ENCODE measurements around the gene ACTR8. TPM values are rescaled to one million over a fixed set of nuclear protein-coding genes. Genes with fewer than 3 reads are reported as not detected.
A peak's percentile ranks its signal among the peaks of the same experiment; 100 is the strongest.

ACTR8 gene
- total RNA-seq, 2 experiments from 2014 or later, result 32.0 to 33.1 TPM

DNA sequence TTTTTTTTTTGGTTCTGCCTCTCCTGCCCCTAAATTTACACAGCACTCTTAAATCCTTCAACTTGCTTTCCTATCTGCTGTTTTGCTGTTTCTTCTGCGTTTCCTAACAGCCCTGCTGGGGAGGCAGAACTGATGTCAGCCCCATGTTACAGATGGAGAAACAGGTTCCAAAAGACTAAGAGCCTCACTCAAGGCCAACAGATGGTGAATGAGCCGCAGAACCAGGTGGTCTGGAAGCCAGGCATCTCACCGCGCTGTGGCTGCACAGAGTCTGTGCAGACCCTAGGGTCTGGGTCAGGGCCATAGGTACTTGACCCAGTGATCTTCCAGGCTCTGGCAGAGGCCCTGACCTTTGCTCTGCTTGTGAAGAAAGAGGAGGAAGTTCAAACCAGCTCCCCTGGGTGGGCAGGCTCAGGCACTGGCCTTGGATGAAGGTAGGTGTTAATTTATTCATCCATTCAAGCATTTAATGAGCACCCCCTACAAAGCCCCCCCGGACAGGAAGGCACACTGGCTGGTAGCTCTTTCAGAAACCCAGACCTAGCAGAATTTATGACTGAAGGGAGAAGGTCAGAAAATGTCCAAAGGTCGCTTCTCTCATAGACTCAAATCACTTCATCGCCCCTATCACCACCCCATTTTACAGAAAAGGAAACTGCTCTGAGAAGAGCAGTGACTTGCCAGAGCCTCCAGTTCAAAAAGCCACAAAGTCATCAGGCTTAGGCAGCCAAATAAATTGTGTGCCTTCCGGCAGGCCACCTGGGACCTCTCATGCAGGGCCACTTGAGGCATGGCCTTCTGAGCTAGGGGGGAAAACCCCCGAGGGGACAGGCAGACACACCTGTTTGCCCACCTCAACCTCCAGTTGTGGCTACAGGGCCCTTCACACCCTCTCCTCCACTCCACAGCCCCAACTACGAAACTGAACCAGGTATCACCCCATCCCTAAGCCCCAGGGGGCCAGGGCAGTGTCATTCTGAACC, 38.5 kb downstream of the ACTR8 start:
- no peak for DNase-seq
- Mint-ChIP-seq H3K27ac (no peak overlapping the region), H3K4me1 (ENCODE audit: low read depth) (peaks cover 2% of the 10 kb centered on the region), H3K36me3 (no peaks in the 10 kb centered on the region), H3K27me3 (peaks cover 35% of the 10 kb centered on the region), H3K4me3 (no peak overlapping the region), H3K9me3 (no peaks in the 10 kb centered on the region)
- intact Hi-C loops (cut with micrococcal nuclease), result no loop called here
- POLR2A ChIA-PET, result no interaction called here
- CTCF ChIA-PET, result no interaction called here

DNA sequence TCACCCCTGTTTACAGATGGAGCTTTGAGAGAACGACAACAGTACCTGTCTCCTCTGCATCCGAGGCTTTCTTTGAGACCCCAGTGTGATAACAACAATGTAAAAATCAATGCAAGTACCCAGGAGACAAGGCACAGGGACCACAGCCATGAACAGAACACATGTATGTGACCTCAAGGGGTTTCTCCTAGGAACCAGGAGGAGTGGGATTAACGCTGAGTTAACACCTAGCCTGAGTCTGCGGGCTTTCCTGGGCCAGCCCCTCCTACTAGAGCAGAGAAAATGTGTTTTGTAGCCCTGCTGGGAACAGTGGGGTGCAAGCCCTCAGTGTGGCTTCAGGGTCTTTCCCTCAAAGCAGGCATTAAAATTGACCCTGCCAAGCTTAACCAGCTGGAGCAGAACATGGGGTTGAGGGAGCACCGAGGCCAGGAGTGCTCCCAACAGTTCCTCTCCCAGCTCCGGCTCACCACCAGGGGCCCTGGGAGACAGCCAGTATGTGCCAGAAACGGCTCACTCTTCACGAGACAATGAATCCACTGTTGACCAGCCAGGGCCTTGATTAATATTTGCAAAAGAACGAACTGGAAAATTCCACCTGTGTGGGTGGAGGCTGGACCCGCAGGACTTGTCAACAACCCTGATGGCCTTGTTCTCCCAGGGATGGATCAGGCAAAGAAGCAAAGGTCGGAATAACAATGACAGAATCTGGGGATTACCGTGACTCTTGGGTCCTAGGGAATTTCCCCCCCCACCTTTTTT, 39.3 kb downstream of the ACTR8 start:
- intact Hi-C loops (cut with micrococcal nuclease), result no loop called here
- Mint-ChIP-seq H3K4me3 (no peak overlapping the region), H3K36me3 (no peaks in the 10 kb centered on the region), H3K27me3 (peaks cover 36% of the 10 kb centered on the region), H3K27ac (no peak overlapping the region), H3K4me1 (ENCODE audit: low read depth) (peaks cover 2% of the 10 kb centered on the region), H3K9me3 (no peaks in the 10 kb centered on the region)
- CTCF ChIA-PET, result no interaction called here
- POLR2A ChIA-PET, result no interaction called here
- no peak for DNase-seq

DNA sequence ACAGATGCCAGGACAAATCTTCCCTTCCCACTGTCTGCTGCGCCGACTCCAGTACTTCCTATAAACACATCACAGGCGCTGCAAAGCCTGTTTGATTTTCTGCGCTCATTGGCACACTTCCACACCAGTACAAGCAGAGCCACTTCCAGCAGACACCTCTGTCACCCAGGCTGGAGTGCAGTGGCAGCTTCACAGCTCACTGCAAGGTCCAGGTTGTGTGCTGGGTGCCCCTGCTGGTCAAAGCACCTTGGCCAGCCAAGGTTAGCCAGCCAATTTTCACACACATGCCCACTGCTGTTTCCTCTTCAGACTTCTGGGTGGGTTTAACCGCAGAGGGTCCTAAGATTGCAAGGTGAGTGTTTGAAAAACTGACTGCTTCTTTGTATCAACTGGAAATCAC, 40.7 kb downstream of the ACTR8 start:
- DNase-seq, result no peak
- Mint-ChIP-seq H3K9me3 (no peaks in the 10 kb centered on the region), H3K27me3 (peaks cover 26% of the 10 kb centered on the region), H3K4me3 (no peak overlapping the region), H3K36me3 (no peaks in the 10 kb centered on the region), H3K27ac (no peak overlapping the region), H3K4me1 (ENCODE audit: low read depth) (no peaks in the 10 kb centered on the region)
- ChIA-PET CTCF (no interaction called here), POLR2A (no interaction called here)
- intact Hi-C loops (cut with micrococcal nuclease), result no loop called here

DNA sequence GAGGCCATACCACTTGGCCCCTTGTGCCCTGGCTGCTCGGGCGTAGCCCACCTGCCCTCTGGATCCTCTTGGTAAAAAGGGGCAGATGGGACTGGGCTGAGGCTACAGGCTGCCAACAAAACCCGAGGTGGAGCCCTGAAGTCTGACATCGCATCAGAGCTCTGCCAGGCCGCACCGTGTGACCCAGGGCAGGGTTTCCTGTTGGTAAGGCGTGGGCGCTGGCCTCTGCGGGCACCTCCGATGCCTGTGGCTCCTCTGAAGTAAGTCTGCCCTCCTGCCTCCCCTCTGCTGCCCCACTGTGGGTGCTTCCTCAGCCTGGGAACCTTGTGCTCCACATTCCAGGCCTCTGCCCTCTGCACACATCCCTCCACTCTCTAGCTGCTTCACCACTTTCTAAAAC, 44.6 kb downstream of the ACTR8 start:
- ChIA-PET CTCF (no interaction called here), POLR2A (no interaction called here)
- H3K27ac Mint-ChIP-seq, result no peak overlapping the region
- intact Hi-C loops (cut with micrococcal nuclease), result no loop called here
- no peaks in the 10 kb centered on the region for H3K4me1 Mint-ChIP-seq (ENCODE audit: low read depth)
- DNase-seq, result peak; percentile 22
- H3K9me3 Mint-ChIP-seq, result no peaks in the 10 kb centered on the region
- H3K4me3 Mint-ChIP-seq, result no peak overlapping the region
- no peaks in the 10 kb centered on the region for H3K36me3 Mint-ChIP-seq
- H3K27me3 Mint-ChIP-seq, result peaks cover 3% of the 10 kb centered on the region

DNA sequence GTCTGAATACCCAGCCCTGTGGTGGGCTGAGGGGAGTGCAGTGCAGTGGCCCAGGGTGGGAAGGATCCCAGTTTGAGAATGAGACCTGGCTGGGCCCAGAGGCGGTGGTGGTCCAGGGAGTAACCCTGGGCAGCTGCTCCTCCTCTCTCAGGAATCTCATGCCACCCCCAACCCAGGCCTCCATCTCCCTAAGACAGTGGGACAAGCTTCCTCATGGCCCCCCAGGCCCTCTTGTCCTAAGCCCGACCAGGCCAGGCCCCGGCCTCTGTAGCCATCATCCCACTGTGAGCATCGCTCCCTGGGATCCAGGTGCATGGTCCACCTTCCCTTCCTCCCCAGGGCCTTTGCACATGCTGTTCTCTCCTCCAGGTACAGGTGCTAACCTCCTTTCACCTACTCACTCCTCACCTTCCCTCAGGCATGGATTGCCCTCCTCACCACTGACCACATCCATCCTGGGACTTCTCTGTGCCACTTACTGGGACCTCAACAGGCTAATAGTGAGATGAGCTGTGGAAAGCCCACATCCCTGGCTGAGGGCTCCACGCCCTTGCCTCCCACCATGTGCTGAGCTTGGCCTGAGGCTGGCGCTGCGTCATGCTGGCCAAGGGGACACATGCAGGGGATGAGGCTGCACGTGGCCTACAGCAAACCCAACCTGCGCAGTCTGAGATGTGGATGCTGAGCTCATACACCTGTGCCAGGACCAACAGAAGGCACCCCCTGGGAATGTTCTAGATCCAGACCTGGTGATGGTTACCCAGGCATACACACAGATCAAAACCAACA, 45.7 kb downstream of the ACTR8 start:
- Mint-ChIP-seq H3K36me3 (no peaks in the 10 kb centered on the region), H3K4me1 (ENCODE audit: low read depth) (no peaks in the 10 kb centered on the region), H3K27me3 (peaks cover 2% of the 10 kb centered on the region), H3K27ac (no peak overlapping the region), H3K4me3 (no peak overlapping the region), H3K9me3 (no peaks in the 10 kb centered on the region)
- POLR2A ChIA-PET, result no interaction called here
- intact Hi-C loops (cut with micrococcal nuclease), result no loop called here
- CTCF ChIA-PET, result no interaction called here
- DNase-seq, result no peak

DNA sequence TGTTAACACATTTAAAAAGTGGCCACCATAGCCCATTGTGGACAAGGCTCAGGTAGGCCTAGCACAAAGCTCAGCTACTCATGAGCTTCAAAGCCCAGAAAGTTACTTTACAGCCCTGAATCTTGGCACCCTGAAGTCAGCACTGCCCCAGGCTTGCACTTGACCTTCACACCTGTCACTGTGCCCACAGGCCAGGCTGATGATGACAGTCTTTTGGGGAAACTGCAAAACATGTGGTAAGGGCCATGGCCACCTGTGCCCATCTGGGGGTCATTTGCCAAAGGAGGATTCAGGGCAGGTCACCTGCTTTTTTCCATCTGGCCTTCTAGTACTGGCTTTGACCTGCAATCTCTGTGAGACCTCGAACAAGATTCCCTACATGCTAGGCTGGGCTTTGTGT, 46.7 kb downstream of the ACTR8 start:
- POLR2A ChIA-PET, result no interaction called here
- intact Hi-C loops (cut with micrococcal nuclease), result no loop called here
- Mint-ChIP-seq H3K27me3 (peaks cover 2% of the 10 kb centered on the region), H3K27ac (no peak overlapping the region), H3K4me3 (no peak overlapping the region), H3K9me3 (no peaks in the 10 kb centered on the region), H3K4me1 (ENCODE audit: low read depth) (no peaks in the 10 kb centered on the region), H3K36me3 (no peaks in the 10 kb centered on the region)
- no peak for DNase-seq
- CTCF ChIA-PET, result no interaction called here

DNA sequence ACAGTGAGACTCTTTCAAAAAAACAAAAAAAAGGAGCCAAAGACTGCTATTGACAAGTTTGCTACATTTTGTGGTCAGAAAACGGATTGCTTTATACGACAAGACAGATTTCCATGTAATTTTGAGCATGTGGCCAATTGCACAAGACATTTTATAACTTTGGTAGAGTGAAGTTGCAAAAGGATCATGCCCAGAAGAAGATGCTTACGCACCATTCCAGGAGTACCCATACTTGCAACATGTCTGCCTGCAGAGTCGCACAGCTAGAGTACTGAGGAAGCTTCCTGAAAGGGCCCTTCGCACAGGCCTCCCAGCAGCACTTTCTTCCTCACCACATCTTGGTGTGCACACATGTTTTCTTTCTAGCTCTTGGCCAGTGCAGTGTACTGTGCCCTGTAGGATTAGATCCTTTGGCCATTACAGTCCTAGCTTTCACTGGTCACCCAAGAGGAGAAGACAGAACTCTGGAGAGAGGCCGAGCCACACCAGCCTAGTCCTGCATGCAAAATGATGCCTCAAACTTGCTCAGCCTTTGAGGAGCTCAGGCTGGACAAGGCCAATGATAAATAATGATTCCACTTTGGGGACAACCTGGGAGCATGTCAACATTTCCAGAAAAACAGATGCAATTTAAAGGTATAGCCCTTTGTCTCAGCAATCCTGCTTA, 47.4 kb downstream of the ACTR8 start:
- no peak overlapping the region for H3K27ac Mint-ChIP-seq
- H3K9me3 Mint-ChIP-seq, result no peaks in the 10 kb centered on the region
- no peaks in the 10 kb centered on the region for H3K36me3 Mint-ChIP-seq
- ChIA-PET POLR2A (no interaction called here), CTCF (no interaction called here)
- no peak for DNase-seq
- H3K4me3 Mint-ChIP-seq, result no peak overlapping the region
- intact Hi-C loops (cut with micrococcal nuclease), result no loop called here
- peaks cover 2% of the 10 kb centered on the region for H3K27me3 Mint-ChIP-seq
- H3K4me1 Mint-ChIP-seq (ENCODE audit: low read depth), result no peaks in the 10 kb centered on the region

DNA sequence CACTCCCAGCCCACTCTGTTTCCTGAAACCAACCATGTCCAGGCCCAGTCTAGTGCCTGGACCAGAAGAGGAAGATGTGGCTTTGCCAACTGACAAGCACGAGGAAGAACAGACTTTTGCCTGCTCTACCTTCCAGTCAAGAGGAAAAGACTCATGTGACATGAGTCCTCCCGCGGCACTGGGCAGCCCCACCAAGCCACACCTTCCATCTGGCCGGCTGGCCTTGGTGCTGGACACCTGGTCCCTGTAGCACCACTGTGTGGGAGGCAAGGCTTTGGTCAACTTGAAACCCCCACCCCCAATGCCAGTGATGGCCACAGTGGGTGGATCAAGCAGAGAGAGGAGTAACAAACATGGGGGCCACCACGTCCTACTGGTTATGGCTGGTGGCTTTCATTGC, 48.3 kb downstream of the ACTR8 start:
- DNase-seq, result no peak

DNA sequence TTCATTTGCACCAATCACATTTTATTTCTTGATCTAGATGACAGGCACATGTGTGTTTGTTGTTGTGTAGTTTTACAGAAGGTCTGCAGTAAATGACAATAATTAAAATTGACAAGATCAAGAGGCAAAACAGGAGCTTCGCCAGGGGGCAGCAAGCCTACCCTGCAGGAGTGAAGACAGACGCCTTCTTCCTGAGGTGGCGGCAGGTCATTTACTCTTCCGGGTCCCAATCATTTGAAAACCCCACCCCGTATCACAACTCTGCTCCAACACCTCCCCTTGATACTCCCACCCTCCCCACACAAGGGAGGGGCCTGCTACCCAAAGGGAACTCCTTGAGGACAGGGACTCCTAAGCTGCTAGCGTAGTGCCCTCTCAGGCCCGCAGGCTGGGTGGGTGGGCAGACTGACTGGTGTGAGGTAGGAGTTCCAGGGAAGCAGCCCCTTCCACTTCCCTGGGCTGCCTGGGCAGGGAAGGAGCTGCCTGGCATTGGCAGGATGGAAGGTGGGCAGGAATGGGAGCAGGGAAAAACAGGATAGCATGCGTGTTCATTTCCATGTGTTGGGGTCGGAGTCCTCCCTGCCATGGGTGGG, 48.8 kb downstream of the ACTR8 start:
- no peaks in the 10 kb centered on the region for H3K4me1 Mint-ChIP-seq (ENCODE audit: low read depth)
- no peak overlapping the region for H3K4me3 Mint-ChIP-seq
- CTCF ChIA-PET, result no interaction called here
- POLR2A ChIA-PET, result no interaction called here
- DNase-seq, result no peak
- no peak overlapping the region for H3K27ac Mint-ChIP-seq
- H3K36me3 Mint-ChIP-seq, result no peaks in the 10 kb centered on the region
- no peaks in the 10 kb centered on the region for H3K9me3 Mint-ChIP-seq
- peaks cover 2% of the 10 kb centered on the region for H3K27me3 Mint-ChIP-seq
- intact Hi-C loops (cut with micrococcal nuclease), result no loop called here

More for the DNA sequence above, 48.3 kb downstream of the ACTR8 start:
- Mint-ChIP-seq H3K9me3 (no peaks in the 10 kb centered on the region), H3K4me3 (no peak overlapping the region), H3K27ac (no peak overlapping the region), H3K4me1 (ENCODE audit: low read depth) (no peaks in the 10 kb centered on the region), H3K27me3 (peaks cover 2% of the 10 kb centered on the region), H3K36me3 (no peaks in the 10 kb centered on the region)
- ChIA-PET CTCF (no interaction called here), POLR2A (no interaction called here)
- intact Hi-C loops (cut with micrococcal nuclease), result no loop called here

DNA sequence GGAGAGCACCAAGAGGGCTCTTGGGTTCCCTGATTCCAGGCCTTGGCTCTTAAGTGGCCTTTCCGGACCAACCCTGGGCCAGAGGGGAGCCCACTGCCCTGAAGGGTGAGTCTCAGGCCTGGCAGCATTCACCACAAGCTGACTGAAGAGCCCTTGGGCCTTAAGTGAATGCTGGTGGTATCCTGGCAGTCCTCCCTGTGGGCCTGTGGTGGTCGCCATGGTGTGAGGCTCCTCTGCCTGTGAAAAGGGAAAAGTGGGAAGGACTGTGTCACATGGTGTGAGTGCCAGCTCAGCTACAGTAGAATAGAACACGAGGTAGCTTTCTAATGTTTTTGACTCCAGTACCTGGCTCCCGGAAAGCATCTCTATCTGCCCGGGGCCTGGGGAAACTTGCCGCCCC, 51.0 kb downstream of the ACTR8 start:
- intact Hi-C loops (cut with micrococcal nuclease), result no loop called here
- Mint-ChIP-seq H3K36me3 (no peaks in the 10 kb centered on the region), H3K9me3 (no peaks in the 10 kb centered on the region), H3K27ac (no peak overlapping the region), H3K4me1 (ENCODE audit: low read depth) (no peaks in the 10 kb centered on the region), H3K27me3 (no peaks in the 10 kb centered on the region), H3K4me3 (no peak overlapping the region)
- ChIA-PET POLR2A (no interaction called here), CTCF (no interaction called here)
- no peak for DNase-seq

DNA sequence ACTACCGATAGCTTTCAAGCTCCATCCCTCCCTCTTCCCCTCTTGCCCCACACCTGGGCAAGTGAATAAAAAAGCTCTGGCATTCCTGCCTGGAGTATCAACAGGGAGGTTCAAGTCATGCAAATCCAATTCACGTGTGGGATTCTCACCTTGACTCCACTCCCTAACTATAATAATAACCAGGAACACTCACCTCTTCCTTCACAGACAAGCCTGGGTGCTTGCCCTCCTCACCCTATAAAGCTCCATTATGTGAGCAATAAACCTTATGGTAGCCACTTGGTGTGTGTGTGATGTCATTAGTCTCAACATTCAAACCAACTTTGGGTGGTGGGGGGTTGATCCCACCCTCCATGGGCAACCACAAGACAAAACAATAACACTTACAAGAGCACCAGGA, 52.3 kb downstream of the ACTR8 start:
- ChIA-PET CTCF (no interaction called here), POLR2A (no interaction called here)
- no peak overlapping the region for H3K27ac Mint-ChIP-seq
- H3K9me3 Mint-ChIP-seq, result no peaks in the 10 kb centered on the region
- intact Hi-C loops (cut with micrococcal nuclease), result no loop called here
- no peak for DNase-seq
- H3K4me3 Mint-ChIP-seq, result no peak overlapping the region
- H3K27me3 Mint-ChIP-seq, result no peaks in the 10 kb centered on the region
- H3K4me1 Mint-ChIP-seq (ENCODE audit: low read depth), result no peaks in the 10 kb centered on the region
- no peaks in the 10 kb centered on the region for H3K36me3 Mint-ChIP-seq

DNA sequence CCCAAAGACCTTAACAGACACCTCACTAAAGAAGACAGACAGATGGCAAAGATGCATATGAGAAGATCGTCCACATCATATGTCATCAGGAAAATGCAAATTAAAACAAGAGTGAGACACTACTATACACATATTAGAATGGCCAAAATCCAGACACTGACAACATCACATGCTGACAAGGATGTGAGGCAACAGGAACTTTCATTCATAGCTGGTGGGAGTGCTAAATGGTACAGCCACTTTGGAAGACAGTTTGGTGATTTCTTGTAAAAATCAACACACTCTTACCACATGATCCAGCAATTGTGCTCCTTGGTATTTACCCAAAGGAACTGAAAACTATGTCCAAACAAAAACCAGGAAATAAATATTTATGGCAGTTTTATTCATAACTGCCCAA, 53.4 kb downstream of the ACTR8 start:
- CTCF ChIA-PET, result no interaction called here
- DNase-seq, result no peak
- intact Hi-C loops (cut with micrococcal nuclease), result no loop called here
- Mint-ChIP-seq H3K27me3 (no peaks in the 10 kb centered on the region), H3K4me3 (no peak overlapping the region), H3K9me3 (no peaks in the 10 kb centered on the region), H3K36me3 (no peaks in the 10 kb centered on the region), H3K27ac (no peak overlapping the region), H3K4me1 (ENCODE audit: low read depth) (no peaks in the 10 kb centered on the region)
- POLR2A ChIA-PET, result no interaction called here

Measured in activated CD4-positive, alpha-beta memory T cell treated with anti-CD3 and anti-CD28 coated beads for 36 hours (primary cell).